ENCODE data around the gene LARGE1. TPM values are rescaled to one million over a fixed set of nuclear protein-coding genes. Genes with fewer than 3 reads are reported as not detected.

Gene LARGE1
- total RNA-seq, 1 donor from 2014 or later = 81.2 TPM

- Mint-ChIP-seq H3K4me1 (ENCODE audit: low read depth, unreplicated experiment) (no peaks in the 10 kb centered on the region), H3K27ac (ENCODE audit: unreplicated experiment) (no peak overlapping the region), H3K4me3 (ENCODE audit: unreplicated experiment) (no peak overlapping the region), H3K36me3 (ENCODE audit: unreplicated experiment) (no peaks in the 10 kb centered on the region), H3K27me3 (ENCODE audit: unreplicated experiment) (no peaks in the 10 kb centered on the region), H3K9me3 (ENCODE audit: unreplicated experiment) (no peaks in the 10 kb centered on the region)
- no peak for DNase-seq
- TF ChIP-seq, protein P1, sequence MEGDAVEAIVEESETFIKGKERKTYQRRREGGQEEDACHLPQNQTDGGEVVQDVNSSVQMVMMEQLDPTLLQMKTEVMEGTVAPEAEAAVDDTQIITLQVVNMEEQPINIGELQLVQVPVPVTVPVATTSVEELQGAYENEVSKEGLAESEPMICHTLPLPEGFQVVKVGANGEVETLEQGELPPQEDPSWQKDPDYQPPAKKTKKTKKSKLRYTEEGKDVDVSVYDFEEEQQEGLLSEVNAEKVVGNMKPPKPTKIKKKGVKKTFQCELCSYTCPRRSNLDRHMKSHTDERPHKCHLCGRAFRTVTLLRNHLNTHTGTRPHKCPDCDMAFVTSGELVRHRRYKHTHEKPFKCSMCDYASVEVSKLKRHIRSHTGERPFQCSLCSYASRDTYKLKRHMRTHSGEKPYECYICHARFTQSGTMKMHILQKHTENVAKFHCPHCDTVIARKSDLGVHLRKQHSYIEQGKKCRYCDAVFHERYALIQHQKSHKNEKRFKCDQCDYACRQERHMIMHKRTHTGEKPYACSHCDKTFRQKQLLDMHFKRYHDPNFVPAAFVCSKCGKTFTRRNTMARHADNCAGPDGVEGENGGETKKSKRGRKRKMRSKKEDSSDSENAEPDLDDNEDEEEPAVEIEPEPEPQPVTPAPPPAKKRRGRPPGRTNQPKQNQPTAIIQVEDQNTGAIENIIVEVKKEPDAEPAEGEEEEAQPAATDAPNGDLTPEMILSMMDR (IDR thresholded peaks at IDR 0.05; ENCODE audit: partially characterized antibody, unreplicated experiment) = no peak
Measured at GRCh38 chr22:33240888-33241475, 679.3 kb downstream of the LARGE1 start.

DNA sequence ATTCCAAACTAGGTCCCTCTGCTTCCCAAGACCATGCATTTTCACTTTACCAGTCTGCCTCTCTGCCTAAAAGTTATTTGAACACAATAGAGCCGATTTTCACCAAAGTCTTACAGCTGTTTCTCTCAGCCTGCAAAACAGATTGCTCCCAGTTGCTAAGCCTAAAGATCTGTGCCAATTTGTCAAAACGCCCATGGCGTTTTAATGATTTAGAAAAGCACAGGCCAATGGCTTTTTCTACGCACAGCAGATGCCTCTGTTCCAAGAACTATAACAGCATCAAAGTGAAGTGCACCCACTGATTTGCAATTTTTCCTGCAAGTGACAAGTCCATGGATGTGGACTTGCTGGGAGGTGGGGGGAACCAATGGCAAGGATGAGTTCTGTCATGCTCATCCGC is 688.2 kb downstream of the LARGE1 start:
- DNase-seq = no peak
- no peak overlapping the region for H3K27ac Mint-ChIP-seq (ENCODE audit: unreplicated experiment)
- TF ChIP-seq, protein P1 (IDR thresholded peaks at IDR 0.05; ENCODE audit: partially characterized antibody, unreplicated experiment) = no peak
- peaks cover 7% of the 10 kb centered on the region for H3K9me3 Mint-ChIP-seq (ENCODE audit: unreplicated experiment)
- peaks cover 20% of the 10 kb centered on the region for H3K36me3 Mint-ChIP-seq (ENCODE audit: unreplicated experiment)
- H3K4me3 Mint-ChIP-seq (ENCODE audit: unreplicated experiment) = no peak overlapping the region
- H3K27me3 Mint-ChIP-seq (ENCODE audit: unreplicated experiment) = no peaks in the 10 kb centered on the region
- H3K4me1 Mint-ChIP-seq (ENCODE audit: low read depth, unreplicated experiment) = no peaks in the 10 kb centered on the region

- no peak overlapping the region for H3K4me3 Mint-ChIP-seq (ENCODE audit: unreplicated experiment)
- H3K9me3 Mint-ChIP-seq (ENCODE audit: unreplicated experiment) = peaks cover 9% of the 10 kb centered on the region
- peaks cover 1% of the 10 kb centered on the region for H3K27me3 Mint-ChIP-seq (ENCODE audit: unreplicated experiment)
- no peak for DNase-seq
- TF ChIP-seq, protein P1 (IDR thresholded peaks at IDR 0.05; ENCODE audit: partially characterized antibody, unreplicated experiment) = no peak
- H3K27ac Mint-ChIP-seq (ENCODE audit: unreplicated experiment) = no peak overlapping the region
- no peaks in the 10 kb centered on the region for H3K4me1 Mint-ChIP-seq (ENCODE audit: low read depth, unreplicated experiment)
- H3K36me3 Mint-ChIP-seq (ENCODE audit: unreplicated experiment) = peaks cover 27% of the 10 kb centered on the region
Measured at GRCh38 chr22:33227791-33228190, 692.5 kb downstream of the LARGE1 start.

GRCh38 chr22:33224841-33225240 is 695.4 kb downstream of the LARGE1 start:
- Mint-ChIP-seq H3K4me3 (ENCODE audit: unreplicated experiment) (no peak overlapping the region), H3K27ac (ENCODE audit: unreplicated experiment) (no peak overlapping the region), H3K27me3 (ENCODE audit: unreplicated experiment) (peaks cover 1% of the 10 kb centered on the region), H3K9me3 (ENCODE audit: unreplicated experiment) (peaks cover 9% of the 10 kb centered on the region), H3K36me3 (ENCODE audit: unreplicated experiment) (peaks cover 26% of the 10 kb centered on the region), H3K4me1 (ENCODE audit: low read depth, unreplicated experiment) (no peaks in the 10 kb centered on the region)
- no peak for DNase-seq
- TF ChIP-seq, protein P1 (IDR thresholded peaks at IDR 0.05; ENCODE audit: partially characterized antibody, unreplicated experiment) = no peak

Small RNAs within 50 kb of the gene (microRNA-seq; reads per million reads assigned to microRNA genes)
- gene MIR4764 (ENCODE audit: unreplicated experiment) = not detected

All from glutamatergic neuron (in vitro differentiated cells).